DMS114 treated with DMSO at 0.1 percent for 48 hours (cell line): ENCODE data around the gene EPN1.

ENCODE experiments used
- DNase-seq: peaks from one replicate; lab custom pipeline; 2025; ENCODE audit not compliant: unreplicated experiment; lab: John Stamatoyannopoulos, UW

Gene EPN1

DNA sequence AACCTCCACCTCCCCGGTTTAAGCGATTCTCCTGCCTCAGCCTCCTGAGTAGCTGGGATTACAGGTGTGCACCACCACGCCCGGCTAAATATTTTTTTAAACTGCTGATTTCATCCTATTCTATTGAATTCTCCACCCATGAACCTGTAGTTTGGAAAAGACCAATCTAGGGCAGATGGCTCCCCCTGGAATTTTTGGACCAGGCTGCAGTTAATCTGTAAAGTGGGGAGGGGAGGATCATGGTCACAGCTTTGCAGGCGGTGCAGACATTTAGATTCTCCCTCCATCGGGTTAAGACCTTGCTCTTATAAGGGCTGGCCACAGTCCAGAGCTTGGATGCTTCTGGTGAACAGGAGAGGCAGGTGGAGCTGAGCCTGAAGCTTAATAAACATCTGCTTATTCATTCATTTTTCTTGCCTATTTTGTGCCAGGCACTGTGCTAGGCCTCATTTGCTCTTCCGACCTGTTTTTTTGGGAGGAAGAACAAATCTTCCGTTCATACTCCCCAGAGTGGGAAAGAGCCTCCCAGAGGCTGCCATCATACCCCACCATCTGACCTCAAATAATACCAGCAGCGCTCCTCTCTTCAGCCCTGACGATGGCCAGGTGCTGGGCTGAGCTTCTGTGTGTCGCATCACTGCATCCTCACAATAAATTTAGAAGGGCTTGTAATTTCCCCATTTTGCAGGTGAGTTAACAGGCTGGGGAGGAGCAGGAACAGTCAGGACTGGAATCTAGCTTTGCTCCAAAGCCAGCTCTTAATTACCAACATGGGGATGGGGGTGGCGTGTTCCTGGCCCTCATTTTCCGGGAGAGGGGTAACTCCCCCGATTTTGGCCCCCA, 27.9 kb upstream of the EPN1 start:
- no peak for DNase-seq

DNA sequence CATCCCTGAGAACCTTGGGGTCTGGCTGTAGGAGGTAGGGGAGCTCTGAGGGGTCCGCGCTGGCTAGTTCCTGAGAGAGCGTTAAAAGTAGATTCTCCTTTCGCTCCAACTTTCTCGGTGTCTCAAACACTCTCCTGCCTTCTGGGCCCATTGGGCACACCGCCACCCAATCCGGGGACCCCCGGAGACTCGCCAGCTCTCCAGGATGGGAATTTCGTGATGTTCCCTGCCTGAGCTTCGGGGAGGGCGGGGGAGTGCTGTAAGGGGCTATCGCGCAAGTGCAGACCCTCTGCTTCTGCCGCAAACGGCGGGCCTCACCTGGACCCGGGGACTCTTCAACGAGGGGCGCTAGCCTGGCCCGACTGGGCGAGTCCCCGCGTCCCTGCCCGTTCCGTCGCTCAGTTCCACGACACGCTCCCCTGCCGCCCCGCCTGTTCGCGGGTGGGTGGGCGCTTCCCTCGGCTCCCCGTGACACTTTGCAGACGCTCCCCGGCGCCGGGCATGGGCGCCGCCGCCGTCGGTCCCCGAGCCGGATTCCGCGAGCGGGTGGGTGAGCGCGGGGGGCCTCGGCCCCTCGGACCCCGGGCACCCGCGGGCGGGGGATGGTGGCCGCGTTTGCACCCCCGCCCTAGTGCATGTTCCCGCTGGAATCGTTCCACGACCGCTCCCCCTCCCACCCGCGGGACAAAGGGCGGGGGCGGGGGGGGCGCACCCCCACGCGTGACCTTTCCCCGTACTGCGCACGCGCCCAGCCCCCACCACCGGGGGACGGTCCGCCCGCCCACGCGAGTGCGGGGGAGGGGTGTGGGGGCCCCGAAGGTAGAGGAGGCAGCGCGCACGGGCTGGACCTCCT, 27.1 kb upstream of the EPN1 start, which contains the start of gene CCDC106:
CCDC106 (plus strand) TSS at position 481 of the 853 bp plus-strand sequence. CDS start 835 bp downstream, outside the sequence.
- DNase-seq: peak; percentile 79

DNA sequence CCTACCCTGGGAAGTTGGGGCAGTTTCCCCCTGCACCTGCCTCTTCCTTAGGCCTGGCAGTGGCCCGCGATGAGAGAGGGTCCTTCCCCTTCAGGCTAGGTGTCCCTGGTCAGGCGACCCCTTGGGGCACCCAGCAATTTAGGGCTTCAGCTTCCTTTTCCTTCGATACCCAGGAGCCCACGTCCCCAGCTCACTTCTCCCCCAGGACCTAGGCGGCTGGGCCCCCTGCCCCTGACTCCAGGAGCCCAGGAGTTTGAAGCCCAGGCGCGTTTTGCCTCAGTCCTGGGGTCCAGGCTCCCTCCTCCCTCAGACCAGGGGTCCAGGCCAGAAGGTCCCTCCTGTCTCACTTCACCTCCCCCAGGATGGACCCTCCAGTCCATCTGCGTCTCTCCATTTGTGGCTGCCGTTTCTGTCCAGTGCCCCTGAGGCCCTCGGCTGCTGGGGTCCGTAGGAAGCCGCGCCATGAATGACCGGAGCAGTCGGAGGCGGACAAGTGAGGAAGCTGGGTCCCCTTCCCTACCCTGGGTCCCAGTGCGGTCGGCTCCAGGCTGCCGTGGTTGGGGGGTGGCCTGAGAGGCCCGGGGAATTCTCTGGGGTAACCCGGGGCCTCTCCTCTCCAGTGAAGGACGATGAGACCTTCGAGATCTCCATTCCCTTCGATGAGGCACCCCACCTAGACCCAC, 26.3 kb upstream of the EPN1 start:
- DNase-seq: no peak

DNA sequence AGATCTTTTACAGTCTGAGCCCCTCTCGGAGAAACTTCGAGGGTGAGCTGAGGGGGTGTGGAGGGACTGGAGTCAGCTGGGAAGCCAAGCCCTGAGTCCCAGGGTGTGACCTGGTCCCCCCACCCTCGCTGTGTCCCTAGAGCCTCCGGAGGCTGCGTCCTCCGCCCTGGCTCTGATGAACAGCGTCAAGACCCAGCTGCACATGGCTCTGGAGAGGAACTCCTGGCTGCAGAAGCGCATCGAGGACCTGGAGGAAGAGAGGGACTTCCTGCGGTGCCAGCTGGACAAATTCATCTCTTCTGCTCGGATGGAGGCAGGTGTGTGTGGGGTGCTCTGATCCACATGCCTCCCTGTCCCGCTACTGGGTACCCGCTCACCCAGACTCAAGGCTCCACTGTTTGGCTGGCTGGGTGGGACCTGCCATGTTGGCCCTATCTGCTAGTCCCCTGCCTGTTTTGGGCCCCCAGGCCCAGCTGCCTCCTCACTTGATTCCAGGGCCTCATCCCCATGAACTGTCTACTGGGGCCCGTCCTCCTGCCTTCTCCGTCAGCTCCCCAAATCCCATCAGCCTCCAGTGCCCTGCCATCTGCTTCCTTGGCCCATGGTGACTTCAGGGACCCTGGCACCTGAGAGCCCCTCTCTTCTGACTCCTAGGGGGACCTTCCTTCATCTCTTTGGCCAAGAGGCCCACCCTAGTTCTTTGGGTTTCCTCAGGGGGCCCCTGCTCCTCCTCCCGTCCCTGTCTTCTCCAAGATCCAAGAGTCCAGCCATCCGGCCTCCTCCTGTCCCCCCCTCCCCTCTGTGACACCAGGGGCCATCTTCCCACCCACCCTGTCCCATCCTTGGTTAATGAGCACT, 25.5 kb upstream of the EPN1 start:
- no peak for DNase-seq

DNA sequence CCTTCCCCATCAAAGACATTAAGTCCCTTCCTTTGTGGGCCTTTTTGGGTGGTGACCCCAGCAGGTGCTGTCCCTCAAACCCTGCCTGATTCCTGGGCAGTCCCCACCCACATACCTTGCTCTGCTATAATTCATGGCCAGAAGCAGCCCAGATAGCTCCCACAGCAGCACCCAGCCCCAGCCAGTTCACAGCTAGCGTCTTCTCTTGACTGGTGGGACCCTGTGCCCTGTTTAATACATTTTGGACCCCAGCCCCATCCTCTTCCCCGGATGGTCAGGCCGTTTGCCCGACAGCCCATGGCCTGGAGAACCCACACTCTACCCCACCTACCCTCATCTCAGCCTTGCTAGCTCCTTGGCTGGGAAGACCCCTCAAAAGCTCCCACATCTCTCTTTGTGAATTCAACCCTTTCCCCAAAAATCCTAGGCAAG, 24.9 kb upstream of the EPN1 start:
- DNase-seq: no peak

DNA sequence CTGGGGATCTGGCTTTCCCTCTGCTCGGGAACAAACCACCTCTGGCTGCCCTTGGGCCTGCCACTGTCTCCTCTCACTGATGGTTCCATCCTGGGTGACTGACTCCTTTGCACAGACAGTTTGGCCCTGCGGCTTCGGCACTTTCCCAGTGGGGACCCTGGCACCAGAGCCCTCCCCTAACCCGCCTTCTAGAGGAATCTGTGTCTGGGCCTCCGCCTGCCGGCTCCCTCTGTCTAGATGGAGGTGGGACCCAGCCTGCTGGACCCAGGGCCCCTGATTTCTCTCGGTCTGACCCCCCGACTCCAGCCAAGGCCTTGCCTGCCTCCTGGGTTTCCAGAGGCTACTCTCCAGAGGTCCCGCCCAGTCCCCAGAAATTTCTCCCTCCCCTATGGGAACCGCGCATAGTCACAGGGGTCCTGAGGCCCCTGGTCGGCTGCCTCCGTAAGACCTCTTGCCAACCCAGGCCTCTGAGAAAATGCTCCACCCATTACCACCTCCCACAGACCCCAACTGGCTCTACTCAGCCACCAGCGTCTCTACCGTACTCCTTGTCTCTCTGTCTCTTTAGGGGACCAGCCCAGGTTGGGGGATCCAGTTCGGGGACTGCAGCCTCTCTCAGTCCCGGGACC, 24.3 kb upstream of the EPN1 start:
- DNase-seq: no peak

DNA sequence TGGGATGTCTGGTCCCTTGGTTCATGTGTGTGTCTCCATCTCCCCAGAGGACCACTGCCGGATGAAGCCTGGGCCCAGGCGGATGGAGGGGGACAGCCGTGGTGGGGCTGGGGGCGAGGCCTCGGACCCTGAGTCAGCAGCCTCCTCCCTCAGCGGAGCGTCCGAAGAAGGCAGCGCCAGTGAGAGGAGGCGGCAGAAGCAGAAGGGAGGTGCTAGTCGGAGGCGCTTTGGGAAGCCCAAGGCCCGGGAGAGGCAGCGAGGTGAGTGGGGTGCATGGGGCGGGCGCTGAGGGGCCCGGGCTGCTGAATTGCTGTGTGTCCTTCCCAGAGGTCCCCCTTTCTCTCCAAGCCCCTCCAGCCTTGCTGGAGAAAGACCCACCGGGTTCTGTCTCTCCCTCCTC, 23.8 kb upstream of the EPN1 start:
- DNase-seq: no peak

DNA sequence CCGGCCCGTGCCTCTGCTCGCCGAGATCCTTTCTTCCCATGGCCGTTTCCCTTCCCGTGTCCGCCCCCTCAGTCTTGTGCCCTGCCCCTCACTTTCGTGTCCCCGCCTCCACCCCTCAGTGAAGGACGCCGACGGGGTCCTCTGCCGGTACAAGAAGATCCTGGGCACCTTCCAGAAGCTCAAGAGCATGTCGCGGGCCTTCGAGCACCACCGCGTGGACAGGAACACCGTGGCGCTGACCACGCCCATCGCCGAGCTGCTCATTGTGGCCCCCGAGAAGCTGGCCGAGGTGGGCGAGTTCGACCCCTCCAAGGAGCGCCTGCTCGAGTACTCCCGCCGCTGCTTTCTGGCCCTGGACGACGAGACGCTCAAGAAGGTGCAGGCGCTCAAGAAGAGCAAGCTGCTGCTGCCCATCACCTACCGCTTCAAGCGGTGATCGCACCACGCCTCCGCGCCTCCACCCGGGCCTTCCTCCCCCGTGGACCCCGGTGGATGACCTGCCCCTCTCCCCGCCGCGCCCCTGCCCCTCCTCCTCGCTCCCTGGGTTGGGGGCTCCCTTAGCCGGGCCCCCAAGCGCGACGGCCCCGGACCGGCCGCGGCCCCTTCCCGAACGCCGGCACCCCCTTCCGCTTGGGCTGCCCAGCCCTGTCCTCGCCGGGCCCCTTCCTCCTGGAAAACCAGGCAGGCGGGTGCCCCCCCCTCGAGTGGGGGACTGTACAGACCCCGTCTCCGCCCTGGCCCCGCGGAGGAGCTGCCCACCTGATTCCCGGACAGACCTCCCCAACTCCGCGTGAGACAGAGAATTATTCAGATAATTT, 22.5 kb upstream of the EPN1 start:
- DNase-seq: no peak

DNA sequence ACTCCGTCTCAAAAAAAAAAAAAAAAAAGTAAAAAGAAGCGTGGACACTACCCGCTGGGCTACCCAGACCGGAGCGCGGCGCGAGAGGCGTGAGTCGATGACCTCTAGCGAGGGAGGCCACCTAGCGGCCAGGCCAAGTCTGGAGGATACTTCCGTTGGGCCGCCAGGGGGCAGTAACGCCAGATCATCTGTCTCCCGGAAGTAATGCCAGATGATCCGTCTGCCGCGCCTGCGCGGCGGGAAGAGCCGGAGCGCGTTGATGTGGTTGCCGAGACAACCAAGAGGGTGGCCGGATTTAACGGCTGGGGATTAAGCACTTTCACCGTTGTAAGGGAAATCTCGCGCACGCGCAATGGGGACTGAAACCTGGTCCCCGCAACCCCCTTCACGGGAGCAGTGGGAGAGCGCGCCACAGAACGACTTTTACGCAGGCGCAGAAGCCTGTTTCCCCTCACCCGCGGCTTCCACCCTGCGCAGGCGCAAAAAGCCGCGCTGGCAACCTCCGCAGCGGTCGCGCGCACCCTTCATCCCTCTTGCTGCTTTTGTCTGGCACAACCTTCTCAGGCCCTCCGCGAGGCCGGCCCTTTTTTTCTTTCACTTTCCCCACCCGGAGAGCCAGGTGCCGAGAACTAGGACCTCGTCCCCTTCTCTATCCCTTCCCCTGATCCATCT, 21.2 kb upstream of the EPN1 start:
- DNase-seq: peak; percentile 98

DNA sequence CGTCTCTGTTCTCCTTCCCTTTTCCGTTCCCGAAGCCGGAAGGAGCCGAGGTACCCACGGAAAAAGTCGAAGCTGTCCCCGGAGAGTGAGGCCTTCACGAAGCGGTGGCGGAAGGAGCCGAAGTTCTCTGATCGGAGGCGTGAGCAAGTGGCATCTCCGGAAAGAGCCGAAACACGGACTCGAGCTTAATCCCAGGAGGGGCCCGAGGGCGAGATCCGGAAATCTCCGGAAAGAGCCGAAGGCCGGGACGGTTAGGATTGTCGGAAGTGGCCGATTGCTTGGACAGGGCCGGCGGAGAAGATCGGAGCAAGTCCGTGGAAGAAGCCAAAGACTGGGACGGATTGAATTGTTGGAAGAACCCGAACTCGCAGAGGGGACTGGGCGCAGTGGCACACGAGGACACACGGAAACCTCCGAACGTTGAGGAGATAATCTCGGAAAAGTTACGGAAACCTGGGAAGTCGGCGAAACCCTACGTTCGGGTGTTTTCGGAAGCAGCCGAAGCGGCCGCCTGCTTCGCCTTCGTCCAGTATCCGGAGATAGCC, 20.6 kb upstream of the EPN1 start:
- peak; percentile 99 for DNase-seq

DNA sequence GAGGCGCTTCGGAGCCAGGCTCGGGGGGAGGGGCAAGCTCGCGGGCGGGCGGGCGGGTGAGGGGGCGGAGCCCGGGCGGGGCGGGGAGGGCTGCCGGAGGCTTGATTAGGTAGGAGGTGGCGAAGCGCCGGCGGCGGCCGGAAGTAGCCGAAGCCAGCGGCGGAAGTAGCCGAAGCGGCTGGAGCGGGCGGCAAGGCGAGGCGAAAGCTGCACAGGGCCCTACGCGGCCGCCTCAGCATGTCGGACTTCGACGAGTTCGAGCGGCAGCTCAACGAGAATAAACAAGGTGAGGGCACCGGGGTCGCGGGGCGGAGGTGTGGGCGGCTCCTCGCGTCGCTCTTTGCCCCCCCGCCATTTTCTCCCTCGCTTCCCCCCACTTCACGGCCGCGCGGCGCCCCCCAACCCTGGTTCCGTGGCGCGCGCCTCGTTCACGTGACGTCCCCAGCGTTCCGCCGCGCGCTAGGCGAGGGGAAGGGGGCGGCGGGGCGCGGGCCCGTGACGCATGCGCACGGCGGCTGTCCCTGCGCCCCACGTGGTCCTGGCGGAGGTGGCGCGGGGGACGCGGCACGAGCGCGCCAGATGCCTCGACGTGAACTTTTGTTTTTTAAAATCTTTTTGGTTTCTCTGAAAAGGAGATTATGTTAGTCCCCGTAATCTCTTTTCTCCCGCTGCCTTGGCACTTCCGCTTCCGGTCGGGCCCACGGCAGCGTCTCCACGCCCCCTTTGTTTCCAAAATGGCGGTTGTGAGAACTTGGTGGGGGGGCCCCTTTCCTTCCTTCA, 20.0 kb upstream of the EPN1 start, which contains the start of gene U2AF2:
U2AF2 (plus strand) TSS at position 168 of the 780 bp plus-strand sequence; CDS start at position 238, 70 bp downstream.
- DNase-seq: peak; percentile 96

DNA sequence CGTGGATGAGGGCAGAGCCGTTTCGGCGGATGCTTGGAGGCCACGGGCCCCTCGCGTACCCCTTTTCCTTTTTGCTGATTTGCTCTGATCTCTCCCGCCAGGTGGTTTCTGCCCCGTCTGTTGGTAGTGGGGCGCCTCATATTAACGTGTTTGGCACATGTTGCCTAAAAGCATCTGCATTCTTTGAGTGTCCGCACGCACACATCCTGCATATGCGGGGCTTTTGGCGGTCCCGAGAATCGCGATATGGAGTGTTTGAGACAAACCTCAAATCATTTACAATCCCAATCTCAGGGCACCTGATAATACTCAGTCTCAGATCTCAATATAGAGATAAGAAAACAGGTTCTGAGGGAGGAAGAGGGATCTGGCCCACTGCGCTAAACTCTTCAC, 19.4 kb upstream of the EPN1 start:
- DNase-seq: no peak

DNA sequence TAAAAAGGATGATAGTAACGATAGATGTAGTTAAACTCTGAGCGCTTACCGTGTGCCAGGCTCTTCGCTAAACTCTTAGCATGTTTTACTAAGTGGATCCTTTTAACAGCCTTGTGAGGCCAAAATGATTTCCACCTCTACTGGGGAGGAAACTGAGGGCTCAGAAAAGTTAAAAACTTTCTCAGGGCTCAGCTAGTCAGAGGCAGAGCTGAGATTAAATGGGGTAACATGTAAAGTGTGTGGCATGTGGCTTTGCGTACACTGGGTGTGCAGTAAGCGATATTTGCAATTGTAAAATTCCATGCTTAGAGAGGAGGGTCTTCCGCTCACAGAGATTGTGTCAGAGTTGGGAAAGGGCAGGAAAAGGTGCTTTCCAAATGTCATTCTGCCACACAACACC, 18.5 kb upstream of the EPN1 start:
- no peak for DNase-seq

DNA sequence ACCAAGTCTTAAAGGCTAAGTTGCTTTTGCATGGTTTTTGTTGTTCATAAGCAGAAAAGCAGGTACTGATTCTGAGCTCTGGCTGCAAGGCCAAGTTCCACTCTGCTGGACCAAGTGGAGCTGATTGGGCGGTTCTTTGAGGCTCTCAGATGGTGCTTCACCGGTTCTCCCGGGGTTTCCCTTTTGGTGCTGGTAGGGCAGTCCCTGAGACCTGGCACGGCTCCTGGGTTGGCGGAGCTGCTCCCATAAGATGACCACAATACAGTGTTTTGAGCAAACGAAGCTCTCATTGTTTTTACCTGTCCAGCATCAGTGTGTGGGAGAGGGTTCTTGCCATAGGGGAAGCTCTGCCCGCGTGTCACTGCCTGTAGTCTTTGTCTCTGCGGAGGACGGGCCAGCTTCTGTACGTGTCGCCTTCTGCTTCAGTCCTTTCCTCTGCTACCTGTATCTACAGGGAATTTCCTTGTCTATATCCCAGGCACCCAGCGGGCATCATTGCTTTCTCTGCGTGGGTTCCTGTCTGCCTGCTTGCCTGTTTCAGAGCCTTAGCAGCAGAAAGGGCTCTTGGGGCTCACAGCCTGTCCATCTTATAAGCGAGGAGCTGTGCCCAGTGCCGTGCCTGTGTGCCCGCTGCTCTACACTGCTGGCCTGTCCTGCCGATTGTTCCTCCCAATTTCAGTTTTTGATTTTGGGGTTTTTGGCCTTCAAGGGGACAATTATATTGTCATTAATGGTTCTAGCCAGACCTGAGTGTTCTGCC, 17.9 kb upstream of the EPN1 start:
- DNase-seq: no peak

DNA sequence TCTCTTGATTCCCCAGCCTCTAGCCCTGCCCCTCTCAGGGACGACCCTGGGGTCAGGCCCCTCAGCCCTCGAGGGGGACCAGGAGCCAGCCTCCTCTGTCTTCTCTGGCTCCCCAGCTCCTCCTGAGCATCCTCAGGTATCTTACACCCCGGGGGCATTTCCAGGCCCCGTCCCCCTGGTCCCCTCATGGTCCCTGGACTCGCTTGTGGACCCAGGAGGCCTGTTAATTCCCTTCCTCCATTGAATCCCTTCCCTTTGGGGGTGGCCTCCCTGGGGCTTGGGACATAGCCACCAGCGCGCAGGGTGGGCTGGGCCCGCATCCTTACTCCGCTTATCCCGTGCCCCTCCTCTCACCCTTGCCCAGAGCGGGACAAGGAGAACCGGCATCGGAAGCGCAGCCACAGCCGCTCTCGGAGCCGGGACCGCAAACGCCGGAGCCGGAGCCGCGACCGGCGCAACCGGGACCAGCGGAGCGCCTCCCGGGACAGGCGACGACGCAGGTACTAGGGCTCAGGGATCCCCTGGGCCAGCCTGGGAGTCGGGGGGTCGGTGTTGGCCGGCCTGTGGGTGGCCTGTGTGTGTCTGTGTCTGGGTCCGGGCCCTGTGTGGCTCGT, 16.1 kb upstream of the EPN1 start:
- DNase-seq: no peak

DNA sequence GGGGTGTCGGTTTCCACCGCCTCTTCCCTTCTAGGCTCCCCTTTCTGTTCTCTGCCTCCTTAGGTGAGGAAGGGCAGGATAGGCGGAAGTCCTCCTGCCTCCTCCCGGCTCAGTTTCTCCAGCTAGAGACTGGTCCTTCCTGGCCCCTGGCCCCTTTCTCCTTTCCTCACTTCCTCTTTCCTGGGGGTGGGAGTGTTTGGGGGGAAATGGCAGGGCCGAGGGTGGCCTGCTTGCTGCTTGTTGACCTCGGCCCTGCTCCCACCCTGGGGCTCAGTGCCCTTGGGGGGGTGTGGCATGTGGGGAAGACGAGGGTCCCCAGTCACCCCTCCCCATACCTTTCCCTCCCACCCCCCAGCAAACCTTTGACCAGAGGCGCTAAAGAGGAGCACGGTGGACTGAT, 15.2 kb upstream of the EPN1 start:
- no peak for DNase-seq
